Measurements from ENCODE around the gene PHRF1.

PHRF1 gene

GRCh38 chr11:575996-576768 lies at the start of gene PHRF1:
PHRF1 (plus strand) TSS chr11:576470; CDS start chr11:581513, 5,043 bp downstream.
- TF ChIP-seq GATA2 (IDR thresholded peaks at IDR 0.05; ENCODE audit: low read depth, low read length) = no peak
- TF ChIP-seq GATA3 (IDR thresholded peaks at IDR 0.05; ENCODE audit: low read depth, low read length) = no peak

- TF ChIP-seq GATA2 (IDR thresholded peaks at IDR 0.05; ENCODE audit: low read depth, low read length) (no peak), GATA3 (IDR thresholded peaks at IDR 0.05; ENCODE audit: low read depth, low read length) (no peak)
These were observed 48.0 kb upstream of the PHRF1 start for GRCh38 chr11:528166-528814.

GRCh38 chr11:528815-529727 lies 47.2 kb upstream of the PHRF1 start:
- TF ChIP-seq GATA2 (IDR thresholded peaks at IDR 0.05; ENCODE audit: low read depth, low read length) (no peak), GATA3 (IDR thresholded peaks at IDR 0.05; ENCODE audit: low read depth, low read length) (no peak)

- TF ChIP-seq GATA3 (IDR thresholded peaks at IDR 0.05; ENCODE audit: low read depth, low read length) (no peak), GATA2 (IDR thresholded peaks at IDR 0.05; ENCODE audit: low read depth, low read length) (no peak)
These were observed 46.4 kb upstream of the PHRF1 start for GRCh38 chr11:529728-530411.

GRCh38 chr11:530960-531831 lies 45.1 kb upstream of the PHRF1 start:
- TF ChIP-seq GATA3 (IDR thresholded peaks at IDR 0.05; ENCODE audit: low read depth, low read length) (no peak), GATA2 (IDR thresholded peaks at IDR 0.05; ENCODE audit: low read depth, low read length) (no peak)

GRCh38 chr11:531919-532526 lies 44.2 kb upstream of the PHRF1 start:
- TF ChIP-seq GATA3 (IDR thresholded peaks at IDR 0.05; ENCODE audit: low read depth, low read length) = no peak
- TF ChIP-seq GATA2 (IDR thresholded peaks at IDR 0.05; ENCODE audit: low read depth, low read length) = no peak

- no peak for TF ChIP-seq GATA2 (IDR thresholded peaks at IDR 0.05; ENCODE audit: low read depth, low read length)
These were observed 43.7 kb upstream of the PHRF1 start for GRCh38 chr11:532527-532985.

- no peak for TF ChIP-seq GATA3 (IDR thresholded peaks at IDR 0.05; ENCODE audit: low read depth, low read length)
- no peak for TF ChIP-seq GATA2 (IDR thresholded peaks at IDR 0.05; ENCODE audit: low read depth, low read length)
These were observed 43.2 kb upstream of the PHRF1 start for GRCh38 chr11:532986-533585.

- TF ChIP-seq GATA2 (IDR thresholded peaks at IDR 0.05; ENCODE audit: low read depth, low read length) (no peak), GATA3 (IDR thresholded peaks at IDR 0.05; ENCODE audit: low read depth, low read length) (no peak)
These were observed 42.5 kb upstream of the PHRF1 start for GRCh38 chr11:533586-534395.

GRCh38 chr11:534396-535209 lies 41.7 kb upstream of the PHRF1 start:
- TF ChIP-seq GATA3 (IDR thresholded peaks at IDR 0.05; ENCODE audit: low read depth, low read length) = no peak
- TF ChIP-seq GATA2 (IDR thresholded peaks at IDR 0.05; ENCODE audit: low read depth, low read length) = no peak

- TF ChIP-seq GATA3 (IDR thresholded peaks at IDR 0.05; ENCODE audit: low read depth, low read length) = no peak
- no peak for TF ChIP-seq GATA2 (IDR thresholded peaks at IDR 0.05; ENCODE audit: low read depth, low read length)
These were observed 41.1 kb upstream of the PHRF1 start for GRCh38 chr11:535210-535518.
